Fibroblast of pulmonary artery (primary cell): ENCODE data around the gene KRTAP2-1.

Experiments
- DNase-seq: peaks from one replicate; pipeline ENCODE4 v3.0.0-alpha.2; 2010; ENCODE audit warnings: low read depth
- H3K4me3 ChIP-seq: replicated peaks from 2 replicates; pipeline ENCODE4 v1.5.1; 2011; ENCODE audit warnings: low read depth, mild to moderate bottlenecking, control low read depth, low read length, moderate library complexity
- CTCF ChIP-seq: IDR thresholded peaks from 2 replicates; pipeline ENCODE4 v1.5.1; 2011; ENCODE audit warnings: mild to moderate bottlenecking, control low read depth, low read length, inconsistent platforms; ENCODE audit errors: missing control alignments

Gene KRTAP2-1

GRCh38 chr17:41016578-41017215, 30.4 kb downstream of the KRTAP2-1 start:
- no peak for TF ChIP-seq CTCF
- no peak for DNase-seq
- H3K4me3 ChIP-seq, result no peak overlapping the region

DNA sequence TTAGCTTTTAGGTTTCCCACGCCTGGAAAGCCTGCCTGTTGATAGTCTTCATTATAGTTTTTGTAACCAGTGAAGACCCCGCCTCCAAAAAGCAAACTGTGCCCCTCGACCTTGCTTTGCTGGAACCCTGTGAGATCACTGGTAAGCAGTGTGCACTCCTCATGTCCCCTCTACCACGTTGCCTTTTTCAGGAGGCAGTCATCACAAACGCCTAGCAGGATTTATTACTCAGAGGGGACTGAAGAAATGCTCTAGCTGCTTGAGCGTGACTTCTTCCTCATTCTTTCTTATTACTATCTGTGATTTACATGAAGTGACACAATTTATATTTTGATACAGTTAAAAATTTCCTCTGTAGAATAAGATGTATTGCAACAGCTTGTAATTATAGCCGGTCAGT, 31.7 kb downstream of the KRTAP2-1 start:
- H3K4me3 ChIP-seq, result no peak overlapping the region
- DNase-seq, result no peak
- no peak for TF ChIP-seq CTCF

DNA sequence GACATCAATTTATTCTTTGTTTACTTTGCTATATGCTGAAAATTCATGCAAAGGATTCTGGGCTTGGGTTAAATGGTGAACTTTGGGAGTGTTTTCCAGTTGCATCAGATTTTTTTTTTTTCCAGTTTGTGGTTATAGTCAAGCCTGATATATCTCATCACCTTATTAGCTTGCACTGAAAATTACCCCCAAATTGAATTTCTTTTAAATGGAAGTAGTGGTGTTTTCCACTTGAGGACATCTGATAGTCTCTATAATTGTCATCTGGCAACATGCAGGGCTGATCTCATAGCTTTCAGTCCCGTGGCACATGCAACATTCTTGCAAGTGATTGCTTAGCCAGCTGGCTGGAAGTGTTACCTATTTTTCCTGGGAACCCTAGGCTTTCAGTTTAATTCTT, 33.5 kb downstream of the KRTAP2-1 start:
- no peak for TF ChIP-seq CTCF
- DNase-seq, result no peak
- H3K4me3 ChIP-seq, result no peak overlapping the region

- no peak for TF ChIP-seq CTCF
Observed at GRCh38 chr17:41013181-41013580, 33.9 kb downstream of the KRTAP2-1 start.

DNA sequence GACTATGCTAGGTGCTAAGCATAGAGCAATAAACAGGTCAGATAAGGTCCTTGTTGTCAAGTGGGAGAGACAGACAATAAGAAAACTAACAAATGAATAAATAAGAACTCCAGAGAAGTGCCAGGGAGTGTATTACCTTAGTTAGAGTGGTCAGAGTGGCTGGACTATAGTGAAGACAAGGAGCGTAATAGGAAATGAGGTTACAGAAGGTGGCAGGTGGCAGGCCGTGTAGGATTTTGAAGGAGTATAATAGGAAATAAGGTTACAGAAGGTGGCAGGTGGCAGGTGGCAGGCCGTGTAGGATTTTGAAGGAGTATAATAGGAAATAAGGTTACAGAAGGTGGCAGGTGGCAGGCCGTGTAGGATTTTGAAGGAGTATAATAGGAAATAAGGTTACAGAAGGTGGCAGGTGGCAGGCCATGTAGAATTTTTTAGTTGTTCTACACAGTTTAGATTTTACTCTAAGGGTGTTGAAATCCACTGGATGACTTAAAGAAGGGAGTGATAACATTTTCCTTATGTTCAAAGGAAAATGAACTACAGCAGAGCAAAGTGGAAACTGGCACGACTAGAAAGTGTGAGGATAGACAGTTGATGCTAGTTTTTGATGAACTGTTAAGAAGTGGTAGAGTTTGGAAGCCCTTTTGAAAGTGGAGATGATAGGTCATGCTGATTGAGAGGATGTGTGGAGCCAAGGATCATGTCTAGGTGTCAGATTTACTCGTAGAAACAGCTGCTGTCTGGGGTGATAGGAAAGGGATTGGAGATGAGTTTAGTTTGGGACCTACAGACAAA, 34.6 kb downstream of the KRTAP2-1 start:
- H3K4me3 ChIP-seq, result no peak overlapping the region
- no peak for TF ChIP-seq CTCF
- DNase-seq, result no peak

More at GRCh38 chr17:41013181-41013580, 33.9 kb downstream of the KRTAP2-1 start:
- no peak for DNase-seq
- H3K4me3 ChIP-seq, result no peak overlapping the region

DNA sequence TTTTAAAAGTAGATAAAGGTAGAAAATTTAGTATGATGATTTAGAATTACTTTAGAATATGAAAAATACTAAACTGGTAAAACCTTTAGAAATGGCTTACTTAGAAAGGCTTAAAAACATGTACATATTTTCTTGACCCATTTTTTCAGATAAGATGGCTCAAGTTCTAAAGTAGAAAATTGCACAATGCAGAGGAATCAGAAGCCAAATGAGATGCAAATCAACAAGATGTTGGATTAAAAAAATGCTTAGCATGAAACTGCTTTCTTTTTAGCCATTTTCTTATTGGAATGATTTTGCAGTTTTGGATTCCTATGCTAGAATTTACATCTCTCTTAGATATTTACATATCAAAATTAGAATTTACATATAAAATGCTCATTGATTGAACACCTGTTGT, 36.7 kb downstream of the KRTAP2-1 start:
- no peak for DNase-seq
- no peak for TF ChIP-seq CTCF
- no peak overlapping the region for H3K4me3 ChIP-seq
